IPS-20b (cell line): ENCODE data around the gene ARHGDIA.

ENCODE experiments used
- H3K27ac ChIP-seq: one replicate; pipeline ENCODE4 v1.5.1; 2013; ENCODE audit warnings: low read length
- H3K27me3 ChIP-seq: 2 replicates; pipeline ENCODE4 v1.6.1; 2013; ENCODE audit warnings: mild to moderate bottlenecking, low read length, inconsistent platforms; ENCODE audit not compliant: insufficient read depth
- H3K36me3 ChIP-seq: 2 replicates; pipeline ENCODE4 v1.6.1; 2013; ENCODE audit warnings: low read depth, mild to moderate bottlenecking, inconsistent platforms, low read length, moderate library complexity; ENCODE audit not compliant: insufficient read depth
- H3K4me1 ChIP-seq: 2 replicates; pipeline ENCODE4 v1.6.1; 2013; ENCODE audit warnings: mild to moderate bottlenecking, control low read depth, inconsistent platforms, low read length, moderate library complexity; ENCODE audit not compliant: insufficient read depth
- H3K4me3 ChIP-seq: 2 replicates; pipeline ENCODE4 v1.5.1; 2013; ENCODE audit warnings: mild to moderate bottlenecking, low read length, inconsistent platforms
- H3K9ac ChIP-seq: 2 replicates; pipeline ENCODE4 v1.6.1; 2013; ENCODE audit warnings: low read depth, mild to moderate bottlenecking, inconsistent platforms, low read length, moderate library complexity
- H3K9me3 ChIP-seq: 2 replicates; pipeline ENCODE4 v1.6.1; 2013; ENCODE audit warnings: mild to moderate bottlenecking, low read depth, low read length, inconsistent platforms; ENCODE audit not compliant: insufficient read depth

ARHGDIA gene

GRCh38 chr17:81831563-81831956 is 39.6 kb downstream of the ARHGDIA start:
- H3K4me1 ChIP-seq, result no peaks in the 10 kb centered on the region
- no peaks in the 10 kb centered on the region for H3K36me3 ChIP-seq
- H3K27ac ChIP-seq, result no peak overlapping the region
- H3K27me3 ChIP-seq, result no peaks in the 10 kb centered on the region
- H3K4me3 ChIP-seq, result no peak overlapping the region
- no peaks in the 10 kb centered on the region for H3K9me3 ChIP-seq
- no peak overlapping the region for H3K9ac ChIP-seq

GRCh38 chr17:81829858-81830257 is 41.3 kb downstream of the ARHGDIA start:
- Histone ChIP-seq H3K4me3 (no peak overlapping the region), H3K9me3 (no peaks in the 10 kb centered on the region), H3K9ac (no peak overlapping the region), H3K27me3 (no peaks in the 10 kb centered on the region), H3K27ac (no peak overlapping the region), H3K4me1 (0 out of 2 replicates have a peak, but pooled peaks cover 4% of the 10 kb centered on the region), H3K36me3 (no peaks in the 10 kb centered on the region)

GRCh38 chr17:81828656-81829055 is 42.5 kb downstream of the ARHGDIA start:
- H3K27ac ChIP-seq, result no peak overlapping the region
- H3K36me3 ChIP-seq, result no peaks in the 10 kb centered on the region
- no peak overlapping the region for H3K4me3 ChIP-seq
- no peak overlapping the region for H3K9ac ChIP-seq
- H3K9me3 ChIP-seq, result no peaks in the 10 kb centered on the region
- H3K27me3 ChIP-seq, result no peaks in the 10 kb centered on the region
- H3K4me1 ChIP-seq, result 0 out of 2 replicates have a peak, but pooled peaks cover 4% of the 10 kb centered on the region

- Histone ChIP-seq H3K4me3 (no peak overlapping the region), H3K36me3 (no peaks in the 10 kb centered on the region), H3K4me1 (0 out of 2 replicates have a peak, but pooled peaks cover 4% of the 10 kb centered on the region), H3K27me3 (no peaks in the 10 kb centered on the region), H3K9me3 (no peaks in the 10 kb centered on the region), H3K9ac (no peak overlapping the region), H3K27ac (no peak overlapping the region)
These were observed 45.2 kb downstream of the ARHGDIA start for GRCh38 chr17:81825841-81826466.

GRCh38 chr17:81824595-81824994 is 46.5 kb downstream of the ARHGDIA start:
- H3K9me3 ChIP-seq, result no peaks in the 10 kb centered on the region
- no peaks in the 10 kb centered on the region for H3K36me3 ChIP-seq
- H3K9ac ChIP-seq, result no peak overlapping the region
- H3K27ac ChIP-seq, result no peak overlapping the region
- 0 out of 2 replicates have a peak, but pooled peaks cover 4% of the 10 kb centered on the region for H3K4me1 ChIP-seq
- H3K27me3 ChIP-seq, result no peaks in the 10 kb centered on the region
- H3K4me3 ChIP-seq, result no peak overlapping the region

- Histone ChIP-seq H3K36me3 (no peaks in the 10 kb centered on the region), H3K4me3 (no peak overlapping the region), H3K4me1 (0 out of 2 replicates have a peak, but pooled peaks cover 4% of the 10 kb centered on the region), H3K27ac (no peak overlapping the region), H3K9me3 (no peaks in the 10 kb centered on the region), H3K27me3 (no peaks in the 10 kb centered on the region), H3K9ac (no peak overlapping the region)
These were observed 47.2 kb downstream of the ARHGDIA start for GRCh38 chr17:81823820-81824550.

GRCh38 chr17:81822996-81823819 is 47.9 kb downstream of the ARHGDIA start:
- Histone ChIP-seq H3K4me3 (no peak overlapping the region), H3K27ac (no peak overlapping the region), H3K4me1 (0 out of 2 replicates have a peak, but pooled peaks cover 4% of the 10 kb centered on the region), H3K27me3 (no peaks in the 10 kb centered on the region), H3K9me3 (no peaks in the 10 kb centered on the region), H3K9ac (no peak overlapping the region), H3K36me3 (no peaks in the 10 kb centered on the region)

- Histone ChIP-seq H3K4me3 (no peak overlapping the region), H3K9ac (no peak overlapping the region), H3K9me3 (no peaks in the 10 kb centered on the region), H3K4me1 (0 out of 2 replicates have a peak, but pooled peaks cover 4% of the 10 kb centered on the region), H3K27ac (no peak overlapping the region), H3K36me3 (no peaks in the 10 kb centered on the region), H3K27me3 (no peaks in the 10 kb centered on the region)
These were observed 48.9 kb downstream of the ARHGDIA start for GRCh38 chr17:81822312-81822637.

GRCh38 chr17:81821603-81822311 is 49.4 kb downstream of the ARHGDIA start:
- Histone ChIP-seq H3K4me3 (no peak overlapping the region), H3K27me3 (no peaks in the 10 kb centered on the region), H3K27ac (no peak overlapping the region), H3K9ac (no peak overlapping the region), H3K4me1 (0 out of 2 replicates have a peak, but pooled peaks cover 4% of the 10 kb centered on the region), H3K36me3 (no peaks in the 10 kb centered on the region), H3K9me3 (no peaks in the 10 kb centered on the region)

GRCh38 chr17:81821147-81821546 is 50.0 kb downstream of the ARHGDIA start:
- H3K4me1 ChIP-seq, result 0 out of 2 replicates have a peak, but pooled peaks cover 4% of the 10 kb centered on the region
- H3K4me3 ChIP-seq, result no peak overlapping the region
- no peaks in the 10 kb centered on the region for H3K9me3 ChIP-seq
- H3K27ac ChIP-seq, result no peak overlapping the region
- no peaks in the 10 kb centered on the region for H3K36me3 ChIP-seq
- no peak overlapping the region for H3K9ac ChIP-seq
- no peaks in the 10 kb centered on the region for H3K27me3 ChIP-seq

GRCh38 chr17:81819708-81820107 is 51.4 kb downstream of the ARHGDIA start:
- H3K9ac ChIP-seq, result no peak overlapping the region
- H3K9me3 ChIP-seq, result no peaks in the 10 kb centered on the region
- no peaks in the 10 kb centered on the region for H3K27me3 ChIP-seq
- no peaks in the 10 kb centered on the region for H3K4me1 ChIP-seq
- H3K36me3 ChIP-seq, result no peaks in the 10 kb centered on the region
- no peak overlapping the region for H3K4me3 ChIP-seq
- no peak overlapping the region for H3K27ac ChIP-seq
